Lower leg skin (tissue), 3 donors: ENCODE results near the gene SAFB2.

ENCODE experiments used
- CTCF ChIP-seq, 3 donors: fragments of 450-650 bp; IDR thresholded peaks; one replicate each; pipeline ENCODE4 v1.5.1; 2016; ENCODE audit warnings: antibody characterized with exemption in 3 of 3, mild to moderate bottlenecking in 3 of 3, moderate library complexity in 2 of 3
- POLR2A ChIP-seq, 2 donors: fragments of 450-650 bp; IDR thresholded peaks; one replicate each; pipeline ENCODE4 v1.6.1; 2016 to 2017; ENCODE audit warnings: antibody characterized with exemption in 2 of 2, mild to moderate bottlenecking in 1 of 2, moderate library complexity in 1 of 2

- TF ChIP-seq CTCF (IDR thresholded peaks at IDR 0.05) (no peak), POLR2A (IDR thresholded peaks at IDR 0.05) (no peak)
Observed at GRCh38 chr19:5559804-5560133, 62.8 kb downstream of the SAFB2 start.
